NCI-H2227 (cell line): ENCODE data around the gene CSF1R.
"Not testable (repeated sequence)": the region's sequence is repeated elsewhere in the genome, so short reads cannot be mapped to it uniquely, and the experiment has no call there.

Experiments used
- DNase-seq: peaks from one replicate; lab custom pipeline; 2025; ENCODE audit not compliant: unreplicated experiment; lab: John Stamatoyannopoulos, UW

Gene CSF1R

DNA sequence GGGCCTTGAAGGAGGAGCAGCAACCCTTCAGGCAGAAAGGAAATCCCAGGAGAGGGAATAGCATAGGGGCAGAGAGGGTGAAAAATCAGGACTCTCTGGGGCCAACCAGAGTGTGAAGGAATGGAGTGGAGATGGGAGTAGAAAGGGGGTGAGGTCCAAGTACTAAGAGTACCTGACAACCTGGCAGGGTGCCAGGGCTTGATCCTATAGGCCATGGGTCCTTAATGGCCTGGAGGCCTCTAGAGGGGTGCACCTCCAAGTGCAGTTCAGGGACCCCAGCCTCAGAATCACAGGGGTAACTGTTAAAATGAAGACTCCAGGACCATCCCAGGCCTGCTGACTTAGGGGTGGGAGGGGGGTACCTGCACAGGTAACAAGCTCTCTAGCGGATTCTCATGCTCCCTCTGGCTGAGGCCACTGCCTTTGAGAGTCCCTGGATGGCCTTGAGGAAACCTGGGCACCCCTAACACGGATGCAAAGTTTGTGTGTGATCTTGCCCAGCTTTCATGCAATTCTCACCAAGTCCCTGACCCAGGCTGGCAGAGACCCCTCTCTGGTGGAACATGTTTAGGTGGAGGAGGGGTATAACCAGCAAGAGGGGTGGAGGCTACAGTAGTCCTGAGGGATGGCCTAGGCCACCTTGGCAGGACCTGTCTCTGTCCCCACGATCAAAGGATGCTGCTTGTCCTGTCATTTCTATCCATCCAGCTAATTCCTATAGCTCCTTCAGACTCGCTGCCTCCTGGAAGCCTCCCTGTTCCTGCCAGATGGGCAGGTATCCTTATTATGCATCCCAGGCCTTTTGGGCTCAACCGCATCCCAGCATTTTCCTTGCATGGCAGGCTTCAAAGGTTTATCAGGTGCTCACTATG is 17.6 kb upstream of the CSF1R start:
- no peak for DNase-seq

DNA sequence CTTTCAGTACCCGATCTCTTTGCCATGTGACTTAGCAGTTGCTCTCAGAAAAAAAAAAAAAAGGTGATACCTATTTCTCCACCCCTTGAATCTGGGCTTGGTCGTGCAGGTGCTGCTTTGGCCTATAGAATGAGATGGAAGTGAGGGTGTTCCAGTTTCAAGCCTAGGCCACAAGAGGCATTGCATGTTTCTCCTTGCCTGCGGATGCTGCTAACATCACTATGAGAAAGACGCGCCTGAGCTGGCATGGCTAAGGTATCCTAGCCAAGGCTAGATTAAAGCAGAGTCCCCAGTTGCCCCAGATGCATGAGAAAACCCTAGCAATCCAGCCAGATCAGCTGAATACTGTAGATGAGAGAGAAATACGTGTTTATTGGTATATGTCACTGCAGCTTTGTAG is 14.7 kb upstream of the CSF1R start:
- no peak for DNase-seq

DNA sequence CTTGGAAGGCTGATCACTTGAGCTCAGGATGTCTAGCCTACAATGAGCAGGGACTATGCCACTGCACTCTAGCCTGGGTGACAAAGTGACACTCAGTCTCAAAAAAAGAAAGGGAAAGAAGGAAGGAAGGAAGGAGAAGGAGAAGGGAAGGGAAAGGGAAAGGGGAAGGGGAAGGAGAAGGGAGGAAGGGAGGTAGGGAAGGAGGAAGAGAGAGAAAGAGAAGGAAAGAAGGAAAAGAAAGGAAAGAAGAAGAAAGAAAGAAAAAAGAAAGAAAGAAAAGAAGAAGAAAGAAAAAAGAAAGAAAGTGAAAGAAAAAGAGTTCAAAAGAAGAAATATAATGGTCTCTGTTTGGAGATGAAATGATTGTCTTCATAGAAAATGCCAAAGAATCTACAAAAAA is 10.8 kb upstream of the CSF1R start:
- DNase-seq: no peak

DNA sequence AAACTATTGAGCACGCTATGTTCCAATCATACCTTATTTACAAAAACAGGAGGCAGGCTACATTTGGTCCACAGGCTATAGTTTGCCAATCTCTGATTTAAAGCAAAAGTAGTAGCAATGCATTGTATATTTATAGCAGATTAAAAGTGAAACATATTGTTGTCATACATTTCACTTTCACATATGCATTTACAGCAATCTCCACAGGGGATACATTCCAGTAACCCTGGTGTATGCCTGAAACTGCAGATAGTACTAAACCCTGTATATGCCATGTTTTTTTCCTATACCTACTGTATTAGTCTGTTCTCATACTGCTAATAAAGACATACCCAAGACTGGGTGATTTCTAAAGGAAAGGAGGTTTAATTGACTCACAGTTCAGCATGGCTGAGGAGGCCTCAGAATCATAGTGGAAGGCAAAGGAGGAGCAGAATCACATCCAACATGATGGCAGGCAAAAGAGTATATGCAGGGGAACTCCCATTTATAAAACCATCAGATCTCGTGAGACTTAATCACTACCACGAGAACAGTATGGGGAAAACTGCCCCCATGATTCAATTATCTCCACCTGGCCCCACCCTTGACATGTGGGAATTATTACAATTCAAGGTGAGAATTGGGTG is 5.9 kb upstream of the CSF1R start:
- no peak for DNase-seq

DNA sequence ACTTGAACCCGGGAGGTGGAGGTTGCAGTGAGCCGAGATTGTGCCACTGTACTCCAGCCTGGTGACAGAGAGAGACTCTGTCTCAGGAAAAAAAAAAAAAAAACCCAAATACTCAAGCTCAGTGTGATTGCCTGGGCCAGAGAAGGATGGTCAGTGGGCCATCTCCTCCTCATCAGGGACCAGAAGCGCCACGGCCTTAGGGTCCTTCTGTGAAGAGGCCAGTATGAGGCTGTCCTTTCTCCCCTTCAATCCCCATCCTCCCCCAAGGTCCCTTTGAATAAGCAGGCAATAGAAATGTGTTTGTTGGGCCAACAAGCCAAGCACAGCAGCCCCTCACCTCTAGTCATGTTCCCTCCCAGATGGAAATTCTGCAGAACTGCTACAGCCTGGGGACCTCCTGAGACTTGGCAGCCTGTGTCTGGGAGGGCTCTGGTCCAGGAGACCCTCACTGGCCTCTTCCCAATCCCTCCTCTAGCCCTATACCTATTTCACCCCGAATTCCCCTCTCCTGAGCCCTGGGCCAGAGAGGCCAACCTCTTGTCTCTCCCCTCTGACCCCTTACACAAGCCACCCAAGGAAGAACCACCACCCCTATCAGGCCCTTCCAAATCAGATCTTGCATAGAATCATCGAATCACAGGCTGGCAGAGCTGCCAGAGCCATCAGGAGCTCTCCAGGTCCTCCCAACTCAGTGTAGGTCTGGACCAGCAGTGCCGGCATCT is 1.0 kb downstream of the CSF1R start:
- DNase-seq: no peak

DNA sequence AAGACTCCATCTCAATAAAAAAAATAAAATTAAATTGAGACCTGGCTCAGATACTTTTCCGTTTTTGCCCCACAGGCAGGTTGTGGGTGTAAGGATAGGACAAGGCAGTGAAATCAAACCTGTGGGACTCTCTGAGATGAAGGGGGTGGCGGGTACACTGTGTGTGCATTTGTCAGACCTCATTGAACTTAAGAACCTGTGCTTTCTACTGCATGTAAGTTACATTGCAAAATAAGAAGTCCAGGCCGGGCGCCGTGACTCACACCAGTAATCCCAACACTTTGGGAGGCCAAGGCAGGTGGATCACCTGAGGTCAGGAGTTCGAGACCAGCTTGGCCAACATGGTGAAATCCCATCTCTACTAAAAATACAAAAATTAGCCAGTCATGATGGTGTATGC is 1.6 kb downstream of the CSF1R start:
- DNase-seq: not testable (repeated sequence)

DNA sequence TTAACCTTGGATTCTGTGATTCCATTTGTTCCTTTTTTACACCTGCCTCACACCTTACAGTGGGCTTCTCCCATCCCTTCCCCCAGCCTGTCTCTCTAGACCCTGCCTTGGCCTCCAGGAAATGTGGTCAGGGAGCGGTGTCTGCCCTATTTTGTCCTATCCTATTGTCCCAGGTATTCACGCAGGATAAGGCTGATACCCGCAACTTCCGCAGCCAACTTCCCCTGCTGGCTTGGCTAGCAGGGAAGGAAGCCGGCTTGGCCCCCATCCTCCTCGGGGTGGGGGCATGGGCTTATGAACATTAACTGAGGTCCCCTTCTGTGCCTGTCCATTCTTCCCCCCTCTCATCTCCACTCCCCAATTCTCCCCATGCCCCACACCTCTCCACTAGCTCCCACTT is 3.5 kb downstream of the CSF1R start:
- no peak for DNase-seq

DNA sequence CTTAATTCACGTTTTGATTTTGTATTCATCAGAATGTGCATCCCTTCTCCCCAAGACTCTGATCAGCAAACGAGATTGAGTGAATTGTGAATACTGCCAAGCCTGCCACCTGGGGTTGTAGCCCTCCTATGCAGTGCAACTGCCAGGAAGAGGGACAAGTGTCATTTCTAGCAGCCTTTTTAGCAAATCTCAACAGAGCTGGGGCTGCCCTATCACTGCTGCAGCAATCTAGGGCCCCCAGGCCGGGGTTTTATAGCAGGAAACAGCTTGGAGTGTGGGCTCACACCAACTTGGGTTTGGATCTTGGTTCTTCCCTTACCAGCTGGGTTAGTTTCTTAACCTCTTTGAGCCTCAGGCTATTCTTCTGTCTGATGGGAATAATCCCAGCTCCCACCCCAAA is 4.0 kb downstream of the CSF1R start:
- DNase-seq: no peak

DNA sequence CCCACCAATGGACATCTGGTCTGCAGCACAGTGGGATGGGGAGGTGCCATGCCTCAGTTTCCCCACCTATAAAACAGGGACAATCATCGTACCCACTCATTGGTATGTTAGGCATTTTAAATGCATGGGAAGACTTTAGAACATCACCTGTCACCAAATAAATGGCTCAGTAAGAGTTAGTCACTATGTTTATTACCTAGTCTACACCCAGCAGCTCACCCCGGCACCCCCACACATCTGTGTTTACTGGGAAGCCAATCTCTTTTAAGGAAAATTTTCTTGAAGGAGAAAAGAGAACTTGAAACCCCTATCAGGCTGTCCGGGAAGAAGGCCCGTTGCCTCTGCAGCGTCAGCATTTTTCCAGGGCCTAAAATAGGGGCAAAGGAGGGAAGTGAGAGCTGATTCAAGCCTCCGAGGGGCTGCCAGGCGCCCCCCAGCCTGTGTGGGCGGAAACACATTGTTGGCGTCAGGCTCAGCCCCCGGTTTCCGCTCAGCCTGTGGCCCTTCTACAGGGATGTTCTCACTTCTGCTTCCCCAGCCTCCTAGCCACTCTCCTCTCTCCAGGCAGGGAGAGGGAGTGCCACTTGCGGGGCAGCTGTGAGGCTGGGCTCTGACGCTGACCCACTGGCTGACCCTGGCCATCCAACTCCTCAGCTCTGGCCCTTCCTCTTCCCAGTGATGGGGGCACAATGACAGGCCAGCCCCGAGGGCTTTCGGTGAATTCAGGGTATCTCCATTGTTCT is 4.6 kb downstream of the CSF1R start:
- no peak for DNase-seq

DNA sequence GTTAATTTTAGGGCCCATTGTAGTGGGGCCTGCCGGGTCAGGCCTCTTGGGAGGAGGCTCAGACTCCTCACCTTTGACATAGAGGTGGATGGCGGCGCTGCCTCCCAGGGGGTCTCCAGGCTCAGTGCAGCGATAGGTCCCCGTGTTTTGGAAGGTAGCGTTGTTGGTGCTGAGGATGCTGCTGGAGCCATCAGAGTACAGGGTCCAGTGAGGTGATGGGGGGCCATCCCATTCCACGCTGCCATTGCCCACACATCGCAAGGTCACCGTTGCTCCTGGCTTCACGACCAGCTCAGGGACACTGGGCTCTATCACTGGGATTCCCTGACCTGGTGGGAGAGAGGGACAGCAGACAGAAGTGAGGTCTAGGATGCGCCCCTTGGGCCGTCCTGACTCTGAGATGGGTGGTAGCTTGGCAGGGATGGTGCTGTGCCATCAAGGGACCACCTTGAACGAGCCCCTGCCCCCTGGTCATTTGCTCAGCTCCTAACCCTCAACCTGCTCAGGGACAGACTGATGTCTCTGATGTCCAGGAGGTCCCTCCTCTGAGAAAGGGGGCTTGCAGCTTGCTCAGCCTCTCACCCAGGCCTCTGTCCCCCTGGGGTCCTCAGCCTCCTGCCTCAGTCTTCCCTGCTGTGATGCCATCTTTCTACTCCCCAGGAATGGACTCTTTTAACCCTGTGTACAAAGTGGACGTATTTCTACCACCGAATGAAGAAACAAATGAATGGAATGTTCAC is 5.5 kb downstream of the CSF1R start:
- no peak for DNase-seq

DNA sequence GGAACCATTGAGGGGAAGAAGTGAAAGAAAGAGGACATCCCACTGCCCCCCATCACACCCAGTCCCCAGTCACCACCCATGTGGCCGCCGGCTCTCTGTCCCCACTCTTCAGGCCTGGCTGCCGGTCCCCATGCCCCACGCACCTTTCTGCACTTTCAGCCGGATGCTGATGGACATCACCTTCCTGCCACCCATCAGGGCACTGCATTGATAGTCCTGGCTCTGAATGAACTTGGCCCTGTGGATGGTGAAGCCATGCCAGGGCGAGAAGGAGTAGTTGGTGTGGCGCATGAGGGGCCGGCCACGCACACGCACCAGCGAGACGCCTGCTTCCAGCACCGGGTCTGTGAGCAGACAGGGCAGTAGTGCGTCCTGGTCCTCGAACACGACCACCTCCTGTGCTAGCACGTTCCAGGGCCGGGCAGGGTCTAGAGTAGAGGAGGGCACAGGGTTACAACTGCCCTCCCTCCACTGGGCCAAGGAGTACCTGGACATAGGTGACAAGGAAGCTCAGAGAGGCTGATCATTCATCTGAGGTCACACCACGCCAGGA is 6.4 kb downstream of the CSF1R start:
- DNase-seq: no peak

DNA sequence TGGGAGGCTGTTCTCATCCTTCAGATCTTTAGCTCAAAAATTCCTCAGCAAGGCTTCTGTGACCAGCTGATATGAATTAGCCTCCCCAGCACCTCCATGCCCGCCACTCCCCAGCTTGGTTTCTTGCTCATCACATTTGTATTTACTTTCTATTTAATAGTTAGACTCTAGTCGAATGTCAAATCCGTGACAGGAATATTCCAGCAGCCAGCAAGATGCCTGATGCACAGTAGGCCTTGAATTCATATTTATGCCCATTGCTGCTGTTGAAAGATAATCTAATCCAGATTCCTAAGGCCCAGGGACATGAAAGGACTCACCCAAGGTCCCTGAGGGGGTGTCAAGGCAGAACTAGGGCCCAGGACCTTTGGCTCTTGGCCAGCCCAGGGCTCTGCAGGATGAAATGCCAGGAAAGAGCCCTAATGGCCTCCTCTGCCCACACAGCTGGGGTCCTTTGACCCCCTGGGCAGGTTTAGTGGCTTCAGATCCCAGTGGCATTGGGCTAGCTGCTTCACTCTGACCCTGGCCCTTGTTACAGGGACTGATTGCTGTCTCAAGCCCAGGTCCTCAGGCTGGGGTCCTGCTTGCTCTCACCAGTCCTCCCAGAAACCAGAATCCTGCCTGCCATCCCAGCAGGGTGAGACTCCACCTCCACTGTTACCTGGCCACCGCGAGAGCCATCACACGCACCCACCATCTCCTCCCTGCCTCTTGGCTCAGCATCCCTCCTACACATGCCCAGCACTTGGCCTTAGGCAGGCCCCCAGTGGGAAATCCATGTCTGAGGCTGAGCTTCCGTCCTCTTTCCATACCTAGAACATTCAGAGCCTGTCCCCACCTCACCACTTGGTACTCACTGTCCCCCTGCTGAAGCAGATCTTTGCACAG is 7.3 kb downstream of the CSF1R start:
- DNase-seq: no peak

DNA sequence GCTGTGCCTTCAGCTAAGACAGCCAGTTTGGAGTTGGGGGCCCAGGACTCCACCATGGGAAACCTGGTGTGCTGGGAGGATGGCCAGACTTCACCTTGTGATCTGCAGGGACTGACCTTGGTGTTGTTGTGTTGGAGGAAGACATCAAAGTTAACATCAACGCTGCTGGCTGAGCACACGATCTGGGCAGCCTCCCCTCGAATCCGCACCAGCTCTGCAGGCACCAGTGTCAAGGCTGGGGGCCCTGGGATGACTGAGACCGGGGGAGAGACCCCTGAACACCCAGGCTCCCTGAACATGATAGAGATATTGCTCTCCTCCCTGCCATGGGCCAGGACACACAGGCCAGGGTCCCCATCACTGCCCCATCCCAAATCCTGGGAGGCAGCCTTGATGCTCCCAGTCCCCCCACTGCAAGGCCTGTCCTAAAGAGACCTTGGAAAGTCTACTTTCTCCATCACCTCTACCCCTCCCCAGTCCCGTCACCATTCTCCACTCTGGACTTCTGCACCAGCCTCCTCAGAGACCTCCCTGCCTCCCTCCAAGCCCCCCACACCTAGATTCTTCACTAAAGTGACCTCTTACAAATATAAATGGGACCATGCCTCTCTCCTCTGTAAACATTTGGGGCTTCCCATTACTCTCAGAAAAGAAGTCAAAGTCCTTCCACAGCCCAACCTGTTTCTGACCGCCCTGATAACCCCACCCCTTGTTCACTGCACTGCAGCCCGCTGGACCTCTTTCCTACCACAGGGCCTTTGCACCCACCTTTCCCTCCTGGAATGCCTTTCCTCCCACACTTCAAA is 8.2 kb downstream of the CSF1R start:
- DNase-seq: no peak

DNA sequence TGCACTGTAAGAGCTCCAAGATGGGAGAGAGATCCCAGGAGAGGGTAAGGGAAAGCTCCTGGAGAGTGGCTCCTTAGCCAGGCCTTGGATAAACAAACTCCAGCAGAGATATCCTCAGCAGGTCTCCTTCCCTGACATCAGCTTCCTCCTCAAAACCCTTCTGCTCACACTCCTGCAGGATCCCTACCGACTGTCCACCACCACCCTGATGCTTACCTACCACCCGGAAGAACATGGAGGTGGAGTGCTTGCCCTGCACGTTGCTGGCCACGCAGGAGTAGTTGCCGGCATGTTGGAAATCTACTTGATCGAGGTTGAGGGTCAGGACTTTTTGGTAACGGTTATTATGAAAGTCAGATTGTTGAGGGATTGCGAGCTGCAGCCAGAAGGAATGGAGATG is 9.3 kb downstream of the CSF1R start:
- no peak for DNase-seq

DNA sequence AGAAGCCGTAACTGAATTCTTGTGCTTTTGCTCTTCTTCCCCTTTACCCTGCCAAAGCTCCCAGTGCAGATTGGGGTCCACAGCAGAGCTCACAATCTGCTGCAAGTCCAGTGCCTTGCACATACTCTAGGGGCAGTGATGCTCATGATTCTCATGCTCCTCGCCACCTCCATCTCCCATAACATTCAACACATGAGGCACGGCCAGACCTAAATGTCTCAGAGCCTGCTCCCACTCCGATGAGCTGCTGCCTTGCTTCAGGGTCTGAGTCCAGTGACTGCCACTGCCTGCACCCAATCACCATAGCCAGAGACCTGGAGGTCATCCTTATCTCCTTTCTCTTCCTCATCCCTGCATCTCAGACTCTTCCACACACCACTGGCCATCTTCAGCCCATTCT is 10.5 kb downstream of the CSF1R start:
- DNase-seq: no peak

DNA sequence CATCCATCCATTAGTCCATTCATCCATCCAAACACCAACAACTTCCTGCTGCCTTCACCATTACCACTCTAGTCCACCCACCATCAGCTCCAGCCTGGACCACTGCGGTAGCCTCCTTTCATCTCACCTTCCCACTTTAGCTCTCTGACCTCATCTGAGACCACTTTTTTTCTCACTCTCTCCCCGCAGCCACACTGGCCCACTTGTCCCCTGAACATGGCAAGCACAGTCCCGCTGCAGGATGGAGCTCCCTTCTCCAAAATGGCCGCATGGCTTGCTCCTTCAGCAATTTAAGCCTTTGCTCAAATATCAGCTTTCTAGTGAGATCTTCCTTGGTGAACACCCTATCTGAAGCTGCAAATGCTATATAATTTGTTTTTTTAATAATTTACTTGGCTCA is 11.1 kb downstream of the CSF1R start:
- DNase-seq: no peak

DNA sequence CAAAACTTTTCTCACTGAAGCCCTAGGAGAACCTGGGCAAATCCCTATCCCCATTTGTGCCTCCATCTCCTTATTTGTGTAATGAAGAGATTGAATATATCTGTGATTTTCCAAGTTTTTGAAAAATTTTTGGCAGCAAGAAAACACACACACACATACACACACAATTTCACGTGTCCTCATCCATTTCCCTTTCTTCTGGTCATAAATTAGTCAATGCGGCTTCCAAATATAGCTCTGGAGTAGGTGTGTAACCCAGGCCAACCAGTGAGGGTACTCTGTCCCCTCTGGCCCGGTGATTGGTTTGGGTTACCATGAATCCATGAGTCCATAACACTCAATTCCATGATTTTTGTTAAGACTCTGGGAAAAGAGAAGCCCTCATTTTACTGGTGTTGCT is 12.7 kb downstream of the CSF1R start:
- no peak for DNase-seq

DNA sequence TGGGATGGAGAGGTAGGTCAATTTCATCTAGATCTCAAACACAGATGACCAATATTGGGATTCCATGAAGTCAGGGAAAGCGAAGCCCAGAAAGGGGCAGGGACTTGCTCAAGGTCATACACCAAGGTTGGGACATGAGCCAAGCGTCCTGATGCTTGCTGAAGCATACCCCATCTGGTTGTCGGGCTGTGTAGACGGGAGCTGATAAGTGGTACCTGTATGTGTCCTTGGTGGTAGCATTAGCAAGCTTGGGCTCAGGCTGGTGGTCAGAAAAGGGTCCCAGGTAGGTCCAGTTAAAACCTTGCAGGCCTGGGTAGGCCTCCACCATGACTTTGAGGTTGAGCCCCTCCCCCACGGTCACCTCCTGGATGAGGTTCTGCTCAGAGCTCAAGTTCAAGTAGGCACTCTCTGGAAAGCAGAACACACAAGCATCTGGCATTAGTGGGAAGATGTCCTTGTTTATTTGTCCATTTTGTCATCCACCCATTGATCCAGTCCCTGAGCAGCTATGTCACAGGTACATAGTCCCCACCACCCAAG is 13.2 kb downstream of the CSF1R start:
- DNase-seq: no peak
